AG04449 (cell line): ENCODE measurements around the gene RFFL.
"Not testable (repeated sequence)": the region's sequence is repeated elsewhere in the genome, so short reads cannot be mapped to it uniquely, and the experiment has no call there.

Experiments
- CTCF ChIA-PET: fragments of 350-600 bp; formaldehyde crosslinking; extraction: SDS; loops from one replicate; lab custom pipeline; 2021; ENCODE audit warnings: antibody characterized with exemption; lab: Yijun Ruan, JAX
- POLR2A ChIA-PET: fragments of 400-600, 350-600 bp; formaldehyde crosslinking; extraction: SDS; loops from one replicate; lab custom pipeline; 2020; ENCODE audit warnings: antibody characterized with exemption, inconsistent platforms; lab: Yijun Ruan, JAX
- DNase-seq: peaks from one replicate; pipeline ENCODE4 v3.0.0-alpha.2; 2010; ENCODE audit warnings: low read depth, low spot score
- H3K4me3 ChIP-seq: 2 replicates; pipeline ENCODE4 v1.5.1; 2011; ENCODE audit warnings: low read depth, mild to moderate bottlenecking, control low read depth, low read length
- TF ChIP-seq, protein P1 (sequence below): IDR thresholded peaks from one replicate; pipeline ENCODE4 v1.5.1; 2011; ENCODE audit warnings: mild to moderate bottlenecking, moderate library complexity, low read length, control low read depth, inconsistent platforms; ENCODE audit not compliant: insufficient read depth; ENCODE audit errors: missing control alignments

RFFL gene

GRCh38 chr17:35046740-35047283 is 16.7 kb downstream of the RFFL start:
- H3K4me3 ChIP-seq, result no peak overlapping the region
- DNase-seq, result no peak
- TF ChIP-seq, protein P1, sequence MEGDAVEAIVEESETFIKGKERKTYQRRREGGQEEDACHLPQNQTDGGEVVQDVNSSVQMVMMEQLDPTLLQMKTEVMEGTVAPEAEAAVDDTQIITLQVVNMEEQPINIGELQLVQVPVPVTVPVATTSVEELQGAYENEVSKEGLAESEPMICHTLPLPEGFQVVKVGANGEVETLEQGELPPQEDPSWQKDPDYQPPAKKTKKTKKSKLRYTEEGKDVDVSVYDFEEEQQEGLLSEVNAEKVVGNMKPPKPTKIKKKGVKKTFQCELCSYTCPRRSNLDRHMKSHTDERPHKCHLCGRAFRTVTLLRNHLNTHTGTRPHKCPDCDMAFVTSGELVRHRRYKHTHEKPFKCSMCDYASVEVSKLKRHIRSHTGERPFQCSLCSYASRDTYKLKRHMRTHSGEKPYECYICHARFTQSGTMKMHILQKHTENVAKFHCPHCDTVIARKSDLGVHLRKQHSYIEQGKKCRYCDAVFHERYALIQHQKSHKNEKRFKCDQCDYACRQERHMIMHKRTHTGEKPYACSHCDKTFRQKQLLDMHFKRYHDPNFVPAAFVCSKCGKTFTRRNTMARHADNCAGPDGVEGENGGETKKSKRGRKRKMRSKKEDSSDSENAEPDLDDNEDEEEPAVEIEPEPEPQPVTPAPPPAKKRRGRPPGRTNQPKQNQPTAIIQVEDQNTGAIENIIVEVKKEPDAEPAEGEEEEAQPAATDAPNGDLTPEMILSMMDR, result no peak
- CTCF ChIA-PET, result interaction anchor here (0.9 kb wide), 1 partner anchor 15 kb away, joined by 3 read pairs; no protein-coding TSS in a partner anchor
- POLR2A ChIA-PET, result no interaction called here

- POLR2A ChIA-PET, result no interaction called here
- CTCF ChIA-PET, result interaction anchor here (0.9 kb wide), 1 partner anchor 15 kb away, joined by 3 read pairs; no protein-coding TSS in a partner anchor
- H3K4me3 ChIP-seq, result no peak overlapping the region
- TF ChIP-seq, protein P1, result no peak
- DNase-seq, result no peak
These were observed 17.3 kb downstream of the RFFL start for GRCh38 chr17:35046245-35046644.

DNA sequence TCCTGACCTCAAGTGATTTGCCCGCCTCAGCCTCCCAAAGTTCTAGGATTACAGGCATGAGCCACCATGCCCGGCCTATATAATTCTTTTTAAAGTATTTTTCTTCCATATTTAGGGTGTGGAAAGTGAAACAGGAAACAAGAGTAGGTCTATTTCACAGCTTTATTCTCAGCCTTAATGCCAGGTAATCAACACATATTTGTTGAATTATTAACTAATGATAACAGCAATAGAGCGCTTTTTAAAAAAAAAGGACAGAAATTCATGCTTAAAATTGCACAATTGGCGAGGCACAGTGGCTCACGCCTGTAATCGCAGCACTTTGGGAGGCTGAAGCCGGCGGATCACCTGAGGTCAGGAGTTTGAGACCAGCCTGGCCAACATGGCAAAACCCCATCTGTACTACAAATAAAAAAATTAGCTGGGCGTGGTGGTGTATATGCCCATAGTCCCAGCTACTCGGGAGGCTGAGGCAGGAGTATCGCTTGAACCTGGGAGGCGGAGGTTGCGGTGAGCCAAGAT is 18.0 kb downstream of the RFFL start:
- POLR2A ChIA-PET, DNase-seq, H3K4me3 ChIP-seq: not testable (repeated sequence)
- CTCF ChIA-PET, result interaction anchor here (1.7 kb wide), 1 partner anchor 44 kb away, joined by 6 read pairs; no protein-coding TSS in a partner anchor

DNA sequence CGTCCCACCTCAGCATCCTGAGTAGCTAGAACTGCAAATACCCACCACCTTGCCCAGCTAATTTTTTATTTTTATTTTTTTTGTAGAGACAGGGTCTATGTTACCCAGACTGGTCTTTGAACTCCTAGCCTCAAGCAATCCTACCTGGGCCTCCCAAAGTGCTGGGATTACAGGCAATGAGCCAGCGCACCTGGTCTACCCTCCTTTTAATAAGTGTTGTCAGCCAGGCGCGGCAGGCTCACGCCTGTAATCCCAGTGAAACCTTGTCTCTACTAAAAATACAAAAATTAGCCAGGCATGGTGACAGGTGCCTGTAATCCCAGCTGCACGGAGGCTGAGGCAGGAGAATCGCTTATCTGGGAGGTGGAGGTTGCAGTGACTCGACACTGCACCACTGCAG is 19.3 kb downstream of the RFFL start:
- H3K4me3 ChIP-seq, result no peak overlapping the region
- POLR2A ChIA-PET, result no interaction called here
- DNase-seq, result no peak
- CTCF ChIA-PET, result interaction anchor here (1.7 kb wide), 1 partner anchor 45 kb away, joined by 6 read pairs; no protein-coding TSS in a partner anchor
- TF ChIP-seq, protein P1, result no peak

GRCh38 chr17:35041390-35041789 is 22.1 kb downstream of the RFFL start:
- ChIA-PET POLR2A (no interaction called here), CTCF (interaction anchor here (1.3 to 2.5 kb wide), 2 partner anchors 49 to 79 kb away, joined by 3 to 7 read pairs; partner anchors contain the start of gene RAD51D)
- TF ChIP-seq, protein P1, result no peak
- DNase-seq, result no peak
- H3K4me3 ChIP-seq, result no peak overlapping the region

DNA sequence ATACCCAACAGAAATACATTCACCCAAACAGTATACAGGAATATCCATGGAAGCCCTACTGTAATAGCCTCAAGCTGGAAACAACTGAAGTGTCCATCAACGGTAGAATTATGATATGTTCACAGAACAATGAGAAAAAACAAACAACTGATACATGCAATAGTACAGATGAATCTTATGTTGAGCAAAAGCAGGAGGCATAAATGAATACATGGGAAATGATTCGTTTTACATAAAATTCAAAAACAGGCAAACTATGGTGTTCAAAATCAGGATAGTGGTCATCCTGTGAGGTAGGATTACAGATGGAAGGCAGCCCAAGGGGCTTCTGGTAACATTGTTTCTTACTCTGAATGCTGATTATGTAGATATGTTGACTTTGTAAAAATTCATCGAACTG is 25.1 kb downstream of the RFFL start:
- no peak overlapping the region for H3K4me3 ChIP-seq

More for the DNA sequence above, 25.1 kb downstream of the RFFL start:
- ChIA-PET CTCF (interaction anchor here (1.3 kb wide), 1 partner anchor 15 kb away, joined by 4 read pairs; no protein-coding TSS in a partner anchor), POLR2A (no interaction called here)
- TF ChIP-seq, protein P1, result no peak
- no peak for DNase-seq
